ENCODE measurements around the gene C1orf53. TPM values are rescaled to one million over a fixed set of nuclear protein-coding genes. Genes with fewer than 3 reads are reported as not detected.

Gene C1orf53
- total RNA-seq, 1 experiment from 2014 or later = 7.2 TPM

DNA sequence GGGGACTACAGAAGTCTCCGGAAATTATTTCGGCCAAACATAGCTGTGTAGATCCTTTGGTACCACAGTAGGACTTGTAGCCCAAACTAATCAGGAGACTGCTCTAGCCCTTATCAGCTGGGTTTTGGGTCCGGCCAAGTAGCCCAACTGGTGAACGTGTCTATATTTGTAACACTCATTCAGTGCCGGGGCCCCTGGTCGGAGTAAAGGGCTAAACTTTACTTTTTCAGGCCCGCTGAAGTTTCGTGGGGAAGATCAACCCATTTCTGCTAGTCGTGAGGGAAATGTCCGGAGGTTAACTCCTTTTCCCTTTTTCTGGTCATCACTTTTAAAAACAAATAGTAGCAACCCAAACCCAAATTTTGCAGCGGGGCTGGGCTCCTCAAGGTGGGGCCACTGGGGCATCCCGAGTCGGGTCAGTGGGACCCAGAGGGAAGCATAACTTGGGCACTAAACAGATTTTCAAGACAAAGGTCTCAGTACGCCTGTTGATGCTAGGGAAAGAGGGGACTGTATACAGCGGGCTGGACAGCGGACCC lies 16.4 kb downstream of the C1orf53 start:
- Histone ChIP-seq H3K9me3 (ENCODE audit: control insufficient read depth, insufficient read depth, low read depth, low read length) (no peaks in the 10 kb centered on the region), H3K27ac (ENCODE audit: low read length) (no peak overlapping the region), H3K4me1 (ENCODE audit: control insufficient read depth, insufficient read depth, low read length) (peaks cover 11% of the 10 kb centered on the region), H3K36me3 (ENCODE audit: control insufficient read depth, insufficient read depth, low read length) (no peaks in the 10 kb centered on the region), H3K4me3 (ENCODE audit: low read depth in 2 of 2, low read length in 2 of 2) (peak overlapping the region in 1 of 2 experiments; percentile 49; a peak in 1 of 4 replicates), H3K27me3 (ENCODE audit: control insufficient read depth, insufficient read depth, low read length) (peaks cover 30% of the 10 kb centered on the region)
- ATAC-seq = no peak
- in situ Hi-C loops (cut with HindIII; ENCODE audit: low pct_unique_long_range_greater_than_20kb, low sequenced_read_pairs) = no loop called here
- POLR2A ChIA-PET = no interaction called here
- CTCF ChIA-PET = interaction anchor here (0.6 kb wide), 1 partner anchor 159 kb away, joined by 7 read pairs; no protein-coding TSS in a partner anchor
- DNase-seq (ENCODE audit: low read depth, low spot score) = no peak
- BruUV-seq (replicated peaks) = no TSS peak
- TF ChIP-seq TCF7L2 (IDR thresholded peaks at IDR 0.05; ENCODE audit: low read depth, low read length) (no peak), SIN3A (IDR thresholded peaks at IDR 0.05; ENCODE audit: borderline replicate concordance, insufficient read depth, low read depth, low read length) (no peak), POLR2AphosphoS5 (IDR thresholded peaks at IDR 0.05; ENCODE audit: low read depth, low read length) (no peak), REST (IDR thresholded peaks at IDR 0.05; ENCODE audit: insufficient read depth in 1 of 2, low read depth in 2 of 2, low read length in 1 of 2) (no peak)
- TF ChIP-seq, protein P1, sequence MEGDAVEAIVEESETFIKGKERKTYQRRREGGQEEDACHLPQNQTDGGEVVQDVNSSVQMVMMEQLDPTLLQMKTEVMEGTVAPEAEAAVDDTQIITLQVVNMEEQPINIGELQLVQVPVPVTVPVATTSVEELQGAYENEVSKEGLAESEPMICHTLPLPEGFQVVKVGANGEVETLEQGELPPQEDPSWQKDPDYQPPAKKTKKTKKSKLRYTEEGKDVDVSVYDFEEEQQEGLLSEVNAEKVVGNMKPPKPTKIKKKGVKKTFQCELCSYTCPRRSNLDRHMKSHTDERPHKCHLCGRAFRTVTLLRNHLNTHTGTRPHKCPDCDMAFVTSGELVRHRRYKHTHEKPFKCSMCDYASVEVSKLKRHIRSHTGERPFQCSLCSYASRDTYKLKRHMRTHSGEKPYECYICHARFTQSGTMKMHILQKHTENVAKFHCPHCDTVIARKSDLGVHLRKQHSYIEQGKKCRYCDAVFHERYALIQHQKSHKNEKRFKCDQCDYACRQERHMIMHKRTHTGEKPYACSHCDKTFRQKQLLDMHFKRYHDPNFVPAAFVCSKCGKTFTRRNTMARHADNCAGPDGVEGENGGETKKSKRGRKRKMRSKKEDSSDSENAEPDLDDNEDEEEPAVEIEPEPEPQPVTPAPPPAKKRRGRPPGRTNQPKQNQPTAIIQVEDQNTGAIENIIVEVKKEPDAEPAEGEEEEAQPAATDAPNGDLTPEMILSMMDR (IDR thresholded peaks at IDR 0.05) = no peak
- intact Hi-C loops (cut with micrococcal nuclease; ENCODE audit: unreplicated experiment) = loop anchor here (5.0 kb wide), 1 partner anchor 227 kb away; no protein-coding TSS in a partner anchor

GRCh38 chr1:197919346-197920066 lies 17.1 kb downstream of the C1orf53 start:
- H3K27me3 ChIP-seq (ENCODE audit: control insufficient read depth, insufficient read depth, low read length) = peaks cover 34% of the 10 kb centered on the region
- H3K9me3 ChIP-seq (ENCODE audit: control insufficient read depth, insufficient read depth, low read depth, low read length) = no peaks in the 10 kb centered on the region
- in situ Hi-C loops (cut with HindIII; ENCODE audit: low pct_unique_long_range_greater_than_20kb, low sequenced_read_pairs) (no loop called here), intact Hi-C loops (cut with micrococcal nuclease; ENCODE audit: unreplicated experiment) (loop anchor here (5.0 to 10.0 kb wide), 4 partner anchors 227 to 545 kb away; no protein-coding TSS in a partner anchor)
- no peak overlapping the region for H3K27ac ChIP-seq (ENCODE audit: low read length)
- ATAC-seq = no peak
- peaks cover 11% of the 10 kb centered on the region for H3K4me1 ChIP-seq (ENCODE audit: control insufficient read depth, insufficient read depth, low read length)
- no TSS peak for BruUV-seq (replicated peaks)
- ChIA-PET CTCF (no interaction called here), POLR2A (no interaction called here)
- DNase-seq (ENCODE audit: low read depth, low spot score) = no peak
- no peak for TF ChIP-seq TCF7L2 (IDR thresholded peaks at IDR 0.05; ENCODE audit: low read depth, low read length)
- TF ChIP-seq POLR2AphosphoS5 (IDR thresholded peaks at IDR 0.05; ENCODE audit: low read depth, low read length) = no peak
- no peak for TF ChIP-seq REST (IDR thresholded peaks at IDR 0.05; ENCODE audit: insufficient read depth in 1 of 2, low read depth in 2 of 2, low read length in 1 of 2)
- TF ChIP-seq, protein P1 (IDR thresholded peaks at IDR 0.05) = no peak
- TF ChIP-seq SIN3A (IDR thresholded peaks at IDR 0.05; ENCODE audit: borderline replicate concordance, insufficient read depth, low read depth, low read length) = no peak
- H3K36me3 ChIP-seq (ENCODE audit: control insufficient read depth, insufficient read depth, low read length) = no peaks in the 10 kb centered on the region
- H3K4me3 ChIP-seq (ENCODE audit: low read depth in 2 of 2, low read length in 2 of 2) = peak overlapping the region in 1 of 2 experiments; percentile 49; a peak in 1 of 4 replicates
